LNCaP clone FGC (cell line): ENCODE data around the gene HOGA1.
"Not testable (repeated sequence)": the region's sequence is repeated elsewhere in the genome, so short reads cannot be mapped to it uniquely, and the experiment has no call there.

ENCODE experiments used
- DNase-seq: peaks from one replicate; pipeline ENCODE4 v3.0.0-alpha.2; 2011; ENCODE audit warnings: low read depth
- H3K4me3 ChIP-seq: 2 replicates; pipeline ENCODE4 v1.5.1; 2011; ENCODE audit warnings: mild to moderate bottlenecking, low read depth, low read length, control low read depth
- CTCF ChIP-seq: IDR thresholded peaks from 2 replicates; pipeline ENCODE4 v1.5.1; 2012; ENCODE audit warnings: mild to moderate bottlenecking; ENCODE audit not compliant: control insufficient read depth, insufficient read depth; ENCODE audit errors: extremely low read depth

The HOGA1 gene

GRCh38 chr10:97647556-97647955 lies 63.4 kb downstream of the HOGA1 start:
- no peak for DNase-seq

GRCh38 chr10:97648562-97649404 lies 64.6 kb downstream of the HOGA1 start:
- H3K4me3 ChIP-seq: no peak overlapping the region
- DNase-seq: no peak
- TF ChIP-seq CTCF: no peak

More at GRCh38 chr10:97647556-97647955, 63.4 kb downstream of the HOGA1 start:
- no peak overlapping the region for H3K4me3 ChIP-seq
- no peak for TF ChIP-seq CTCF

GRCh38 chr10:97649405-97649750 lies 65.2 kb downstream of the HOGA1 start:
- not testable (repeated sequence) for H3K4me3 ChIP-seq, DNase-seq

- DNase-seq: no peak
- H3K4me3 ChIP-seq: no peak overlapping the region
- TF ChIP-seq CTCF: no peak
Measured at GRCh38 chr10:97650726-97651125, 66.5 kb downstream of the HOGA1 start.

GRCh38 chr10:97651773-97652172 lies 67.6 kb downstream of the HOGA1 start:
- no peak for DNase-seq
- no peak for TF ChIP-seq CTCF
- H3K4me3 ChIP-seq: no peak overlapping the region

GRCh38 chr10:97656777-97657176 lies 72.6 kb downstream of the HOGA1 start:
- no peak for DNase-seq
- no peak for TF ChIP-seq CTCF
- no peak overlapping the region for H3K4me3 ChIP-seq

GRCh38 chr10:97659589-97659988 lies 75.4 kb downstream of the HOGA1 start:
- no peak for TF ChIP-seq CTCF
- no peak for DNase-seq

More at GRCh38 chr10:97659589-97659988, 75.4 kb downstream of the HOGA1 start:
- no peak overlapping the region for H3K4me3 ChIP-seq
